SU-DHL-6 (cell line): ENCODE data around the gene ZNF513.

Experiments
- EZH2phosphoT487 ChIP-seq: fragments of 200-600 bp; sonication (generic), shearing (Covaris generic); conservative IDR thresholded peaks from 2 replicates; pipeline ENCODE4 v1.6.1; 2018; ENCODE audit warnings: mild to moderate bottlenecking, antibody characterized with exemption, low read length, moderate library complexity, mixed read lengths
- TF ChIP-seq, protein P1 (sequence below): fragments of 200-600 bp; sonication (generic); IDR thresholded peaks from one replicate; pipeline ENCODE4 v1.5.1; 2017; ENCODE audit warnings: antibody characterized with exemption, mild to moderate bottlenecking, low read length, moderate library complexity; ENCODE audit not compliant: insufficient read depth, poor library complexity, severe bottlenecking

DNA sequence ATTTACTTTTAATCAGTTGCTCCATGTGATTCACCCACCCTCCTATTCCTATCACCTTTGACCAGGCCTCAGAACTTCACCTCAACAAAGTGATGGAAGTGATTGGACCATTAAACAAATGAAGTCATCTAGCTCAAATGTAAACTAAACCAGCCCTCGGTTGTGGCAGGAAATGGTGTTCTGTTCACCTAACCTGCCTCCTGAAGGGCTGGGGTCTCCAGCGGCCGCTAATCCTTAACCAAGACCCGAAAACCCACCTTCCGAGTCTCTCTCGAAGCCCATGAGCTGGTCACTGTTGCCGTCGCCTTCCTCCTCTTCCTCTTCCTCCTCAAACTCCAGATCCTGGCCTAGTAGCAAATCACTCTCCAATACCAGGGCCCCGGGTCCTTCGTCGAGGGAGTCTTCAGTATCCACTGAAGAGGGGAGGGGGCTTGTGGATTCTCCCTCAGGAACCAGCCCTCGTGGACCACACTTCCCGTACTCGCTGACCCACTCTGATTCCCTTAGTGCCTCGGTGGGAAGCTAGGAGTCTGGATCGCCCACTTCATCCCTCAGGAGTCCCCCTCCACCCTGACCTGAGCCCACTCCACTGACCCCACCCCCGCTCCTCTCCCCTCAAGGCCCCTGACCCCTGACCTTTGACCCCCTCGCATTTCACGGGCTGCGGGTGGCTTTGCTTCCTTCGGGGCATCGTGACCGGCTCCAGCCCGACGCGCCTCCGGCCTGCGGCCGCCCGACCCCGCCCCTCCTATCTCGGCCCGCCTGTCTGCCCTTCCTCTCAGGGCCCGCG, 503 bp downstream of the ZNF513 start:
- TF ChIP-seq, protein P1, sequence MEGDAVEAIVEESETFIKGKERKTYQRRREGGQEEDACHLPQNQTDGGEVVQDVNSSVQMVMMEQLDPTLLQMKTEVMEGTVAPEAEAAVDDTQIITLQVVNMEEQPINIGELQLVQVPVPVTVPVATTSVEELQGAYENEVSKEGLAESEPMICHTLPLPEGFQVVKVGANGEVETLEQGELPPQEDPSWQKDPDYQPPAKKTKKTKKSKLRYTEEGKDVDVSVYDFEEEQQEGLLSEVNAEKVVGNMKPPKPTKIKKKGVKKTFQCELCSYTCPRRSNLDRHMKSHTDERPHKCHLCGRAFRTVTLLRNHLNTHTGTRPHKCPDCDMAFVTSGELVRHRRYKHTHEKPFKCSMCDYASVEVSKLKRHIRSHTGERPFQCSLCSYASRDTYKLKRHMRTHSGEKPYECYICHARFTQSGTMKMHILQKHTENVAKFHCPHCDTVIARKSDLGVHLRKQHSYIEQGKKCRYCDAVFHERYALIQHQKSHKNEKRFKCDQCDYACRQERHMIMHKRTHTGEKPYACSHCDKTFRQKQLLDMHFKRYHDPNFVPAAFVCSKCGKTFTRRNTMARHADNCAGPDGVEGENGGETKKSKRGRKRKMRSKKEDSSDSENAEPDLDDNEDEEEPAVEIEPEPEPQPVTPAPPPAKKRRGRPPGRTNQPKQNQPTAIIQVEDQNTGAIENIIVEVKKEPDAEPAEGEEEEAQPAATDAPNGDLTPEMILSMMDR: no peak
- TF ChIP-seq EZH2phosphoT487: no peak
